Measurements from ENCODE around the gene EXD2. TPM values are rescaled to one million over a fixed set of nuclear protein-coding genes. Genes with fewer than 3 reads are reported as not detected.

EXD2 gene
- total RNA-seq, 4 donors from 2014 or later, result 19.7 to 34.2 (median 28.0) TPM

DNA sequence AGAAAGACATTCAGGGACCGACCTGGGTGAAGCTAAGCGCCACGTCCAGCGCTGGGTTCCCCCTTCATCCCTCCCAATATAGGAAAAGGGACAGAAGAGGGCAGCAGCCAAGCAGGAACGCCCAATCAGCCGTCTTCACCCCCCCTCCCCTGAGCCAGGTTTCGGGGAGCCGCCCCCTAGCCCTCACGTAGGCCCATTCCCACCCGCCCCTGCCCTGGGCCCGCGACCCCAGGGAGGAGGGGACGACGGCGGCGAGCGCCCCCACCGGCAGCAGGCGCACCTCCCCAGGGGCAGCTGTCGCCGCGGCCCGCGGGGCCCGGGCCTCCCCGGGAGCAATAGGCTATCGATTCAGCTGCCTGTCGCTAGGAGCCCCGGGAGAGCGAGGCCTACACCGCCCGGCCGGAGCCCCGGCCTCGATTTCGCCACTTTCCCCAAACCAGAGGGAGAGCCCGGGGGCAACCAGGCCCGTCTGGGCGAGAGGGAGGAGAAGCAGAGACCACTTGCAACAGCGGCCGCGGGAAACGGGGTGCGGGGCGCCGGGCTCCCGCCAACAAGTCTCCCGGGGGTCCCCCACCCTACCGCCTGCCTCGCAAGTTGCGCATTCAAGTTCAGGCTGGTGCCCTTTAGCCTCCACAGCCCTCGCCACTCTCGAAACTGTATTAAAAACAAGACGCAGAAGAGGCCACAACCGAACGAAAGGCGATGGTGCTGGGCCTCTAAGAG, 39.7 kb upstream of the EXD2 start:
- H3K9me3 ChIP-seq, result no peaks in the 10 kb centered on the region
- intact Hi-C loops (cut with DNase I), result no loop called here
- H3K4me3 ChIP-seq, result peak overlapping the region; percentile 83 to 98 (median 92)
- TF ChIP-seq POLR2A (IDR thresholded peaks at IDR 0.05; ENCODE audit: low read depth), result no peak
- TF ChIP-seq, protein P1, sequence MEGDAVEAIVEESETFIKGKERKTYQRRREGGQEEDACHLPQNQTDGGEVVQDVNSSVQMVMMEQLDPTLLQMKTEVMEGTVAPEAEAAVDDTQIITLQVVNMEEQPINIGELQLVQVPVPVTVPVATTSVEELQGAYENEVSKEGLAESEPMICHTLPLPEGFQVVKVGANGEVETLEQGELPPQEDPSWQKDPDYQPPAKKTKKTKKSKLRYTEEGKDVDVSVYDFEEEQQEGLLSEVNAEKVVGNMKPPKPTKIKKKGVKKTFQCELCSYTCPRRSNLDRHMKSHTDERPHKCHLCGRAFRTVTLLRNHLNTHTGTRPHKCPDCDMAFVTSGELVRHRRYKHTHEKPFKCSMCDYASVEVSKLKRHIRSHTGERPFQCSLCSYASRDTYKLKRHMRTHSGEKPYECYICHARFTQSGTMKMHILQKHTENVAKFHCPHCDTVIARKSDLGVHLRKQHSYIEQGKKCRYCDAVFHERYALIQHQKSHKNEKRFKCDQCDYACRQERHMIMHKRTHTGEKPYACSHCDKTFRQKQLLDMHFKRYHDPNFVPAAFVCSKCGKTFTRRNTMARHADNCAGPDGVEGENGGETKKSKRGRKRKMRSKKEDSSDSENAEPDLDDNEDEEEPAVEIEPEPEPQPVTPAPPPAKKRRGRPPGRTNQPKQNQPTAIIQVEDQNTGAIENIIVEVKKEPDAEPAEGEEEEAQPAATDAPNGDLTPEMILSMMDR (IDR thresholded peaks at IDR 0.05), result peak; percentile 57 to 66 (median 65)
- TF ChIP-seq POLR2AphosphoS5 (IDR thresholded peaks at IDR 0.05), result peak; percentile 21 to 32
- TF ChIP-seq EP300 (IDR thresholded peaks at IDR 0.05), result no peak
- peak overlapping the region; percentile 97 to 100 (median 98) for H3K27ac ChIP-seq (replicated peaks in 1 of 4)
- no peaks in the 10 kb centered on the region for H3K27me3 ChIP-seq
- peaks cover 0 to 15% (median 4%) of the 10 kb centered on the region in 4 donors for H3K36me3 ChIP-seq
- WGBS, result 0% methylated on average over 14 of the region's 57 CpGs
- H3K4me1 ChIP-seq, result peaks cover 16 to 51% (median 42%) of the 10 kb centered on the region in 4 donors
- no peak for DNase-seq (ENCODE audit: extremely low spot score)

DNA sequence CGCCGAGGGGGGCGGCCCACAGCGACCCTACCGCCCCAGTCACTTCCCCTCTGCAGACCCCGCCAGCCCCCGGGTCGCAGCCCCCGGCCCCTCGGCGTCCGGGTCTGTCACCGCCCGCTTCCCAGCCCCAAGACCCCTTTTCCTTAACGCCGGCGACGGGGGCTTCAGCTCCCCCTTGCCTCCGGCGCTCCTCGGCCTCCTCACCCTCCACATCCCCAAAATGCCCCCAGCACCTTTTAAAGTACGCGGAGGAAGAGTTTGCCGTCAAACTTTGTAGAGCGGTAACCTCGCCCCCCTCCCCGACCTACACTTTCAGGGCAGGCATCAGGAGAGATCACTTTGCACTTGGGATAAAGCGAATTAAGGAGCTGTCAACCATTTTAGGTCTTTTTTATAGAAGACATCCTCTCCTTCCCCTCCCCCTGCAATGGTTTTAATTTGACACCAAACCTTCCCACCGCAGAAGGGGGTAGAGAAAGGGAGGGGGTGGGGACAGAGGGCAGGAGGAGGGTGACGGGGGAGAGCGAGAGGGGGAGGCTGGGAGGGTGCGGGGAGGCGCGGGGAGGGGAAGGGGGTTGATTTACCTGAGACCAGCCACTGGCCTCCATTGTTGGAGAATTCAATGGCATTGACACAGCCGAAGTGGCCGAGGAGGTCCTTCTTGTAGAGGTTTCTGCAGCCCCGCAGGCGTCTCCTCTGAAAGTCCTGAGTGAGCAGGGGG, 39.0 kb upstream of the EXD2 start:
- Histone ChIP-seq H3K4me3 (peak overlapping the region; percentile 83 to 98 (median 92)), H3K27me3 (no peaks in the 10 kb centered on the region), H3K36me3 (peaks cover 0 to 15% (median 4%) of the 10 kb centered on the region in 4 donors), H3K9me3 (no peaks in the 10 kb centered on the region), H3K27ac (replicated peaks in 1 of 4) (peak overlapping the region; percentile 97 to 100 (median 98)), H3K4me1 (peaks cover 16 to 44% (median 38%) of the 10 kb centered on the region in 4 donors)
- DNase-seq (ENCODE audit: extremely low spot score), result no peak
- TF ChIP-seq POLR2AphosphoS5 (IDR thresholded peaks at IDR 0.05), result no peak
- no peak for TF ChIP-seq EP300 (IDR thresholded peaks at IDR 0.05)
- TF ChIP-seq POLR2A (IDR thresholded peaks at IDR 0.05; ENCODE audit: low read depth), result no peak
- TF ChIP-seq, protein P1 (IDR thresholded peaks at IDR 0.05), result no peak
- intact Hi-C loops (cut with DNase I), result no loop called here
- 0% methylated on average over 19 of the region's 38 CpGs for whole genome bisulfite sequencing

DNA sequence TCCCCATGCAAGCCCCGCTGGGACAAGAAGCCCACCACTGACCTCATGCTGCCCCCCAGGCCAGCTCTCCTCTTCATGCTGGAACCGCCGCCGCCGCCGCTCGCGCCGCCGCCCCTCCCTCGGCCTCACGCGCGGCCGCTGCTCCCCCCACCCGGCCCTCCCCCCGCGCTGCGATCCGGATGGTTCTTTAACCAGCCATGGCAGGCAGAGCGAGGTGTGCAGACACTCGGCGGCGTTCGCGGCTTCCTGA, 38.5 kb upstream of the EXD2 start, which contains the start of gene DCAF5:
TSS of gene DCAF5 (minus strand) at position 218 of the 250 bp plus-strand sequence. CDS start at position 77, 141 bp downstream.
- intact Hi-C loops (cut with DNase I), result no loop called here
- Histone ChIP-seq H3K4me3 (peak within 1 kb of the TSS; percentile 83 to 98 (median 92)), H3K27ac (replicated peaks in 1 of 4) (peak within 1 kb of the TSS; percentile 97 to 100 (median 98)), H3K36me3 (peaks cover 0 to 15% (median 4%) of the 10 kb centered on the region in 4 donors), H3K27me3 (no peaks in the 10 kb centered on the region), H3K9me3 (no peaks in the 10 kb centered on the region), H3K4me1 (peaks cover 16 to 41% (median 38%) of the 10 kb centered on the region in 4 donors)
- DNase-seq (ENCODE audit: extremely low spot score), result peak; percentile 98
- 0% methylated on average over 9 of the region's 26 CpGs for WGBS
- TF ChIP-seq EP300 (IDR thresholded peaks at IDR 0.05) (no peak), POLR2A (IDR thresholded peaks at IDR 0.05; ENCODE audit: low read depth) (no peak), POLR2AphosphoS5 (IDR thresholded peaks at IDR 0.05) (no peak)
- TF ChIP-seq, protein P1 (IDR thresholded peaks at IDR 0.05), result no peak

DNA sequence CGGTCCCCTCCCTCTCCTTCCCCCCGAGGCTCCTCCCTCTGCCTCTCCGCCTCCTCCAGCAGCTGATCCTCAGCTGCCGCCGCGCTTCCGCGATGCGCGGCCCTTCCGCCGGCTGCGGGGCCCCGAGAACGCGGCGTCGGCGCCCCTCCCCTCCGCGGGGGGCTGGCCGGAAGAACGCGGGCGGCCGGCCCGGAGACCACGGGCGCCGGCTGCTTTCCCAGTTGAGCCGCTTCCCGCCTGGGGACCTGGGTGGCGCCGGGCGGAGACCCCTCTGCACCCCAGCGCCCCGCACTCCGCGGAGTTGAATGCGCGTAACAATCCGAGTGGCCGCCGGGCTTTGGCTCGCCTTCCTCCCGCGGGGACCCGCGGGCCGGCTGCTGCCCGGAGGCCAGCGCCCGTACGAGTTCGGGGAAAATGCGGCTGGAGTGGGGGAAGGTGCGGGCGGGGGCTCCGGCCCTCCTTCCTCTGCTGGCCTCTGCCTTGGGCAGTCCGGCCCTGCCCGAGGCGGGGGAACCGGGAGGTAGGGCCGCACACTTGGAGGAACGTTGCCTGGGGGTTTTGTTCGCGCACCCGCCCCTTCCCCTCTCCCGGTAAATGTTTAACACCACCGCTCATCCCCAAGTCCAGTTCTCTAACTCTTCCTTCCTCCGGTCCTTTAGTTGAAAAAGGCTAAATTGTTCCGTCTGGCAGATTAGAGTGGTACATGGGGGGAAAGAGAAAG, 38.0 kb upstream of the EXD2 start:
- peaks cover 0 to 10% (median 4%) of the 10 kb centered on the region in 4 donors for H3K36me3 ChIP-seq
- WGBS, result 1% methylated on average over 26 of the region's 72 CpGs
- peak overlapping the region; percentile 83 to 98 (median 92) for H3K4me3 ChIP-seq
- H3K4me1 ChIP-seq, result peaks cover 16 to 40% (median 35%) of the 10 kb centered on the region in 4 donors
- intact Hi-C loops (cut with DNase I), result no loop called here
- no peak for DNase-seq (ENCODE audit: extremely low spot score)
- H3K27me3 ChIP-seq, result no peaks in the 10 kb centered on the region
- peak overlapping the region; percentile 97 to 100 (median 98) for H3K27ac ChIP-seq (replicated peaks in 1 of 4)
- no peaks in the 10 kb centered on the region for H3K9me3 ChIP-seq
- TF ChIP-seq POLR2A (IDR thresholded peaks at IDR 0.05; ENCODE audit: low read depth), result peak; percentile 71
- TF ChIP-seq, protein P1 (IDR thresholded peaks at IDR 0.05), result peak in 1 of 3 experiments; percentile 5
- TF ChIP-seq EP300 (IDR thresholded peaks at IDR 0.05), result no peak
- TF ChIP-seq POLR2AphosphoS5 (IDR thresholded peaks at IDR 0.05), result peak; percentile 88 to 91

All from esophagus muscularis mucosa (tissue), 4 donors.